ACHN (cell line): ENCODE data around the gene AFAP1L2.
A peak's percentile ranks its signal among the peaks of the same experiment; 100 is the strongest.
"Not testable (repeated sequence)": the region's sequence is repeated elsewhere in the genome, so short reads cannot be mapped to it uniquely, and the experiment has no call there.

ENCODE experiments used
- DNase-seq: peaks from one replicate; pipeline ENCODE4 v3.0.0-alpha.2; 2015
- in situ Hi-C: cut with HindIII; loops from 2 replicates; pipeline ENCODE4 v1.10.0; 2017; ENCODE audit warnings: low sequenced_read_pairs, low pct_ligation_motif_present, low pct_unique_long_range_greater_than_20kb

Gene AFAP1L2

DNA sequence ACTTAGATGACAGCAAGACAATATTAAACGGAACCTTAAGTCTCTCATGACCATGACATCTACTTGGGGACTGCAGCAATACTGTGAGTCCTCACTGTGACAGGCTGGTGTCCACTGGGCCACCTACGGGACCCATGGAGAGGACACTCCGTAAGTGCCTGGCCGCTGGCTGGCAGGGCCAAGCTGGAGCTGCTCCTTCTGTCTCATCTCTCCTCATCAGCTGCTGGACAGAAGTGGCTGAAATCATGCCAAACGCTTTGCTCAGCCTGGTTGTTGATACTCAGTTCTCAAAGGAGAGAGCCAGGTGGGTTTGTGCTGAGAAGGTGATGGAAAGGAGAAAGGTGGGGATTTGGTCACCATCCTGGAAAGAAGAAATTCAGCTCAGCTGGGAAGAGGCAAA, 33.3 kb downstream of the AFAP1L2 start:
- DNase-seq, result no peak
- in situ Hi-C loops, result no loop called here

DNA sequence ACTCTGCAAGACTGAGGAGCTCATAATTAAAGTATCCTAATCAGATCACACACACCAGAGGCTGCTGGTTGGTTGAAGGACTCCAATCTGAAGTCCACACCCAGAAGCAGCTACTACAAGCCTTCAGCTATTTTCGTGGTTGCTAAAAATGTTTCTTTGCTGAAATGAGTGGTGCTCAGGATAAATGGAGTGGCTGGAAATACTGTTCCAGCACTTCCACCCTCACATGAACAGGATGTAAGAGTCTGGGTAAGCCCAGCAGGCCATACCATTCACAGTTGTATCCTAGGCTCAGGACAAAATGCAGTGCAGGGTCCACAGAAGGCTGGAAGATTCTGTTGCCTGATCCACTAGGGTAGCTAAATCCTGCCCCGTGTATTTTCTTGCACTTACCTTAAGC, 34.1 kb downstream of the AFAP1L2 start:
- no peak for DNase-seq
- in situ Hi-C loops, result no loop called here

DNA sequence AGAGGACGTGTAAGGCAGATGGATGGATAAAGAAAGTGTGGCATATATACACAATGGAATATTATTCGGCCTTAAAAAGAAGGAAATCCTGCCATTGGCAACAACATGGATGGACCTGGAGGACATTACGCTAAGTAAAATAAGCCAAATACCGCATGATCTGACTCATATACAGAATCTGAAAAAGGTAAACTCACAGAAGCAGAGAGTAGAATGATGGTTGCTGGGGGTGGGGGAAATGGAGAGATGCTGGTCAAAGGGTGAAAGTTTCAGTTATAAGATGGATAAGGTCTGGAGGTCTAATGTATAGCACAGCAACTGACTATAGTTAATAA, 36.3 kb downstream of the AFAP1L2 start:
- in situ Hi-C loops, result no loop called here
- no peak for DNase-seq

DNA sequence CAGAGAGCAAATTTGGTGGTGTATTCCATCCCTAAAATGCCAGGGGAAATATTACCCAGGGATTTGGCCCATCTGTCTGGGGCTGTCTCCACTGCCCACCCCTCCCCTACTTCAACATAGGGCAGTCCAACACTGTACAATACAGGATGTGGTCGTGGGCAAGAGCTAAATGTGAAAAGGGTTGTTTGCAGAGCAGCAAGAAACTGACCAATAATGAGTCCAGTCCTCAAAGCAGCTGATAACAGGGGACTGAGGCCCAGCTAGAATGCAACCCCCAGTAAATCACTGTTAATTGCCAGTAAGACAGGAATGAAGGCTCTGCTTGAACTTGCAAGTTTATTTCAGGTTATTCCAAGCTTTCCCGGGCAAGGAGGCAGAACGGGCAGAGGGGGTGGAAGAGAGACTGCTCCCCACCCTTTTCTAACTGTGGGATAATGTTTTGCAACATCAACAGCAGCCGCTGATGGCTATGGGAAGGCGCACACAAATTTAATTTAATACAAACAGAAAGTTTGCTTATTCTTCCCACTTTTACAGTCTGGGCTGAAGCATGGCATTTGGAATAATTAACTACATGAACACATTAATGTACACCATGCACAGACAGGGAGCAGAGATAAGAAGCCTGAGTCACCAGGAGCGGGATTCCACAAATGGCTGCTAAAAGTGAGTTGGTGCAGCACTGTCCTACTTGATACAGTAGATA, 36.8 kb downstream of the AFAP1L2 start:
- peak; percentile 88 for DNase-seq
- in situ Hi-C loops, result no loop called here

DNA sequence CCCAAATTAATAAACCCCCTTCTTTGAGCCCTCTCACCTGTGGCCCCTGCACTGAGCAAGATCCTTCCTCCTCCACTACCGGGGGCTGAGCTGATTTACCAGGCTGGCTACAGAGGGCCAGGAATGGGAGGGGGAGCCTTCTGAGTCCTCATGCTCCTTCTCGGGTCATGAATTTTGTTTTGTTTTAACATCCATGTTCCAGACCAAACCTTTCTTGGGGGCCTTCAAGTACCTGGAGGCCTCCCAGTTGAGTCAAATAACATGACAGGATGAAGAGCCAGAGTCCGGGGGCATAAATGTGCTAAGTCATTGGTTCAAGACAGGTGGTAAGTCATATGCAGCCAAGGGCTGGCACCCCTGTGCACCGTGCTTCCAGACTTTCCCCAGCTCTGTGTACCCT, 39.6 kb downstream of the AFAP1L2 start:
- no peak for DNase-seq
- in situ Hi-C loops, result no loop called here

DNA sequence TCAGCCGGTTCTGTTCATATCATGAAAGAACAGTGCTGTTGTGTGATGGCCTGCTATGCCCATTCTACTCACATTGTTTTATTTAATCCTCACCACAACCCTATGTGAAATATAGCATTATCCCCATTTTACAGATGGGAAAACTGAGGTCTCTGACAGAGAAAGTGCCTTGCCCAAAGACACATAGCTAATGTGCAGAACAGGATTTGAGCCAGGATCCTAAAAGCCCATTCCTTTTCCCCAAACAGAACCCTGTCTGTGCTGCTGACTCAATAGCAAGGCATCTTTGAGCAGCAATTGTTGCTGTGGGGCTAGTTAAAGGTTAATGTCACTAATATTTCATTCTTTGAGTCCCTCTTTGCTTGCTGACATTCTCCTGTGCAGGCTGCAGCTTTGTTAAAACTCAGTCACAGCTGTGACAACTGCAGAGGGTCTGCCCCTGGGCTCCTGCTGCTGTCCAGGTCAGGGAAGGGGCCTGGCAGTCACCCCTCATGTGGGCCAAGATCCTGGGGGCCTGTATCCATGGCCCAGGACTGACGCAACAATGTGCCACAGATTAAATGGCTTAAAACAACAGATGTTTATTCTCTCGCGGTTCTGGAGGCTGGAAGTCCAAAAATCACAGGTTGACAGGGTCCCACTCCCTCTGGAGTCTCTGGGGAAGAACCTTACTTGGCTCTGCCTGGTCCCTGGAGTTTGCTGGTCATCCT, 40.4 kb downstream of the AFAP1L2 start:
- in situ Hi-C loops, result no loop called here
- DNase-seq, result peak; percentile 77

DNA sequence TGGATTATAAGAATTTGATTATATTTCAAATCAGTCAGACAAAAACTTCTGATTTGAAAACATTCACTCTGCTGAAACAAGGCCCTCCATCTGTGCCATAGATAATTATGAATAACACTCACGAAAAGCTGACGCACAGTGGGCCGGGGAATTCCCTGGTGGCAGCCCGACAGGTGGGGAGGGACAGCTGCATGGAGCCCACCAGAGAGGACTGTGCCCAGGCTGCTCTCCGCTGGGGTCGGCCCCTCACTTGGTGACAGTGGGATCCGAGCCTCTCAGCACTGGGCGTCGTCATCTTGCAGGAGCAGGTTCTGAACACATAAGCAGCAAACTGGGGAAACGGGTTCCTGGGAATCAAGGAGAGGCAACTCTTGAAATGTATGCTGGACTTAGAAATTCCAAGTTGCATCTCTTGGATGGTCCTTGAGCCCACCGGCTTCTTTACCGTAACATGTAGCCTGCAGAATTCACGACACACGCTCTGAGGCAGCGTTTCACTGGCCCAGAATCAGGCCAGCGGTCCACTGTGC, 41.4 kb downstream of the AFAP1L2 start:
- in situ Hi-C loops, result no loop called here

DNA sequence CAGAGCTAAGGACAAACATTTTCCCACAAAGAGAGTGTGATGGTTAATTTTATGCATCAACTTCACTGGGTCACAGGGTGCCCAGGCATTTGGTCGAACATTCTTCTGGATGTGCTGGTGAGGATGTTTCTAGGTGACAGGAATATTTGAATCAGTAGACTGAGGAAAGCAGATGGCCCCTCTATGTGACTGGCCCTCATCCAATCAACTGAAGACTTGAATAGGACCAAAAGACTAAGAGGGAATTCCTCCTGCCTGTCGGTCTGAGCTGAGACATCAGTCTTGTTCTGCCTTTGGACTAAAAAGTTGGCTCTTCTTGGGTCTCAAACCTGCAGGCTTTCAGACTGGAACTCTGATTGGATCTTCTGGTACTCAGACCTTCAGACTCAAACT, 44.4 kb downstream of the AFAP1L2 start:
- in situ Hi-C loops, result no loop called here
- no peak for DNase-seq

More for the DNA sequence above, 41.4 kb downstream of the AFAP1L2 start:
- no peak for DNase-seq

DNA sequence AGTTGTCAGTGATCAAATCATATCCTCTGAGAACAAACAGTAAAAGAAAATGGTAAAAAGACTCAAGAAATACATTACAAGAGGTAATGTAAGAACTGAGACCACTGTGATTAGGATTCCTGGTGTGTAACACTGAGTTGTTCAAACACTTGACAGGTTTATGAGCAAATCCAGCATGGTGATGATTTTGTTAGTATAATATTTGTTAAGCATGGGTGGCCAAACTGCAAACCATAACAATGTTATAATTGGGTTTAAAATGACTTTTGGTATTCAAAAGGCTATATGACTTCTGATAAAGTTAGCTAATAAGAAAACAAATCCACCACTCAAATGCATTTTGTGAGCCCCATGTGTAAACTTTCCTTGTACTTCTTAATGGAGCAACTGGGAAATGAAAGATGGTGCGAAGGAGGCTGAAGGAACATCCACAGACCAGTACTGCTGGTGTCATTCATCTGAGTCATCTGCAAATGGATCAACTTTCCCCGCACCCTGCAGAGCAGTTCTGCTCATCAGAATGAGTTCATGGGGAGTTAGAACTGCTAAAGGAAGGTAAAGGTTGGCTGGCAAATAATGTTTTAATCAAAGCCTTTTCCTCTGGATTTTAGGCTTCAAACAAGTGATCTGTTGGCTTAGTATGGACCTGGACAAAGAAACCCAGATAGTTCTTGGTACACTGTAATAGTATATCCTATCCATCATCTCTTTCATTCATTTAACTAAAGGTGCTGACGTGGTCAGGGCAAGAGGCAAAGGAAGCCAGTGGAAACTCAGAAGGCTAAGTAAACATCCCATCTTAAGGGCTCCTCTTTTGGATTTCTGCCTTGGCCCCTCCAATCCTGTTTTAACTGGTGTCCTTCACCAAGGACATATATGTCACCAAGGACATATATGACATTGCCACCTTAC, 45.0 kb downstream of the AFAP1L2 start:
- in situ Hi-C loops, result no loop called here
- DNase-seq, result peak; percentile 35

DNA sequence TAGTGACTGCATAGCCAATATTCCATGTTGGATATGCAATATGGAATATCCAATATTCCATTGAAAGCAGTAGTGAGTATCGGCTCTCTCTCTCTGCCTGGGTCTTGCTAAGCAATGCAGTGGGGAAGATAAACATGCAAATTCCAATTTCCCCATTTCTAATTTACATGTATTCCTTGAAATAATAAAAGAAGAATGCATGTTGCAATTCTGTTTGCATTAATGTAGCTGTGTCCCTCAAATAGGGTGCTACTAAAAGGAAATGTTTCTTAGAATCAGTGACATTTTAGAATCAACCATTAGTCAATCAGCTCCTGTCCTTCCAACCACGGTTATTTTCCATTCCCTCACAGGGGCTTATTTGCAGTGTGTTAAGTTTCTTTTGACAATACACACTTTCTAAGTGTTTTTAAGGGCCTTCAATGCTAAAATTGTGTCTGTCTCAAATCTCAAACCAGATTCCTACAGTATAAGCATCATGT, 46.7 kb downstream of the AFAP1L2 start:
- in situ Hi-C loops, result no loop called here
- DNase-seq, result no peak

DNA sequence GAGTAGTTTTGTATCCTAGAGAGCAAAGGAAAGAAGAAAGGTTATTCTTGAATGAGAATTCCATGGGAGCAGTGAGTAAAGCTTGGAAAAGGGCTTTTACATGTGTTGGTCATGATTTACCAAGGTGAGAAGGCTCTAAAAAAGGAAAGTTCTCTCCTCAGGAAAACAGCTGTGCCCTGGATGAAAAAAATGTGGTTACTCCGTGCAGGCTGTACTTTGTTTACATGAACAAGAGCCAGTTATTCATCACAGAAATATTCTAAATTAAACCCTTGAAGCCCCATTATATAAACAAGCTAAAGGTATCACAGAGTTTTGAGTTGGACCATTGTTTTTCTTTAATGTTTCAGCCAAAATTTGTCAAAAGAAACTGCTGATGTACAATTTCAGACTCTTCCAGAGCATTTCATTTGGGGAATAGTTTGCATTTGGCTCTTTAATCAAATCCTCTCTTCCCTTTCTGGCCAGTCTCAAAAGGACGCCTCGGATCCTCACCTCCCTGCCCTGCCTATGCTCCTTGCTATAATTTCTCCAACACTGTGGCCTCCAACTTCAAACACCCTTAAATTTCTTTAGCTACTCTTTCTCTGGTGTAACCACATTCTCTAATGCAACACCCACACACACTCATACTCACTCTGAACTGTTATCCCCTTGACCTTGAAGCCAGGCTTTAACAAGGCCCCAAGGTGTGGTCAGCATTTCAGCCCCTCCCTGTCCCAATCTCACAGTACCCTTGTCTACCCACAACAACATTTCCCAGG, 47.4 kb downstream of the AFAP1L2 start:
- in situ Hi-C loops, result no loop called here
- no peak for DNase-seq

DNA sequence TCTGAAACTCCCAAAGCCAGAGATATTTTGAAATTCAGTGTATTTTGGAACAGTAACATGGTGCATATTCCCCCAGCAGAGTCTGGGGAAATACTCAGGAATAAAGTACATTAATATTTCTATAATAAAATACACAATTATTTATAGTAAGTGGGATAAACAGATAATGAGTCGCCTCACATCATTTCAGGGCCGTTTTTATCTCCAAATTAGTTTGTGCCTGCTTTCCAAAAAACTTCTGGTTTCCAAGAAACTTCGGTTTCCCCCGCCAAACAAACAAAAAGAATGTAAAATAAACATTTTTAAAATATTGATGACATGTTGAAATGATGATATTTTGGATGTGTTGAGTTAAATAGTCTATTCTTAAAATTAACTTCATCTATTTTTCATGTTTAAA, 48.2 kb downstream of the AFAP1L2 start:
- in situ Hi-C loops, result no loop called here
- DNase-seq, result no peak

DNA sequence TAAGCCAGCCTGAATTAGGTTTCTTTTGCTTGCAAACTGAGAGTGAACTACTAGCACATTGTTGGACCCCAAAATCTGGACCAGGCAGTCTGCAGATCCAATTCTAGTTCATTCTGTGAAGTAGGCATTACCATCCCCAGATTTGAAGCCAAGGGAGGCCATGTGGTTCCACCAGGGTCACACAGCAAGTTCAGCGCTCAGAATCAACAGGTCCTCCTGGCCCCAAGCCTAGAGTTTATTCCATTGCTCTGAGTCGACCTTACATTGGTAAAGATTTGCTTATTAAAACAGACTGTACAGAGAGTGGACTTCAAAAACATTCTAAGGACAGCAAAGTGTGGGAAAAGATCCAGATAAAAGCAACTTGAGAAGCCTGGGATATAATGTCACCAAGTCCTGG, 50.9 kb downstream of the AFAP1L2 start:
- DNase-seq, result no peak
- in situ Hi-C loops, result no loop called here

DNA sequence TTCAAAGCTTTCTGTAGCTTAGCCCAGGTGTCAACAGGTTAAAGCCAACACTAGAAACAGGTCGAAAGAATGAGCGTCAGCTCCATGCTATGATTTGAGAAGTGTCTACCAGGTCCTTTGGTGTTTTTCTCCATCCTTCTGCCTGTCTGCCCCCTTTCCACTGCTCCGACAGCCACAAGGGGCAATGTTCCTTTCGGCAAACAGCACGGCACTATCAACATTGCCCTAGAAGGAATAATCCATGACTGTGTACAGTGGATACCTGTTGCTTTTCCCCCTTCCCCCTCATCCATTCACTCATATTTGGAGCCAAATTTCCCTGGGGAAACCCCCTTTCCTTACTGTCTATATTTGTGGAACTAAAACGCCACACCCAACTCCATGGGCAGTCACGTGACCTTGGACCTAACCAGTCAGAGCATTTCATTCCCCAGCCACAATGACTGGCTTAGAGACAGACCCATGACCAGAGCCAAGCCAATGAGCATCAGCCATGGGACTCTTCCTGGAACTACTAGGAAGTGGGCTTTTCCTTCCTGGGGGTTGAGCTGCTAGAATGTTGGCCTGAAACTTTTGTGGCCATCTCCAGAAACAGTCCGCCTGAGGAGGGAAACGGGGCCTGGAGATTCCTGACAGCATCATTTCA, 51.5 kb downstream of the AFAP1L2 start:
- in situ Hi-C loops, result no loop called here

DNA sequence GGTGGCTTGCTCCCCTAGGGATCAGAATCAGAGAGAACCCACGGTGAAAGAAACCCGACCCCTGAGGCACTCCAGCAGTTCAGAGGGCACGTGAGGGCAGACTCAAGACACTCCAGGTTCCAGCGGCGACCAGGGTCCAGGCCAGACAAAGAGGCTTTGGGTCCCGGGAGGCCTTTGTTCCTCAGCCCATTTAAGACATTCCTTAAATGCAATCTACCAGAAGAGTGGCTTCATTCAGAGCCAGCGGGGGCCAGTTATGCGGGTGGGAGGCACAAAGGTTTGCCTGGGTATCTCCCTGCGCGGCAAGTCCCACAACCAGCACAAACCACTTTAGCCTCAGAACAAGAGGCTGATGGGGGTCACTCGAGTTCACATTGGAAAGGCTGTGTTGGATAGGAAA, 53.6 kb downstream of the AFAP1L2 start:
- in situ Hi-C loops, result no loop called here
- no peak for DNase-seq

More for the DNA sequence above, 51.5 kb downstream of the AFAP1L2 start:
- no peak for DNase-seq

DNA sequence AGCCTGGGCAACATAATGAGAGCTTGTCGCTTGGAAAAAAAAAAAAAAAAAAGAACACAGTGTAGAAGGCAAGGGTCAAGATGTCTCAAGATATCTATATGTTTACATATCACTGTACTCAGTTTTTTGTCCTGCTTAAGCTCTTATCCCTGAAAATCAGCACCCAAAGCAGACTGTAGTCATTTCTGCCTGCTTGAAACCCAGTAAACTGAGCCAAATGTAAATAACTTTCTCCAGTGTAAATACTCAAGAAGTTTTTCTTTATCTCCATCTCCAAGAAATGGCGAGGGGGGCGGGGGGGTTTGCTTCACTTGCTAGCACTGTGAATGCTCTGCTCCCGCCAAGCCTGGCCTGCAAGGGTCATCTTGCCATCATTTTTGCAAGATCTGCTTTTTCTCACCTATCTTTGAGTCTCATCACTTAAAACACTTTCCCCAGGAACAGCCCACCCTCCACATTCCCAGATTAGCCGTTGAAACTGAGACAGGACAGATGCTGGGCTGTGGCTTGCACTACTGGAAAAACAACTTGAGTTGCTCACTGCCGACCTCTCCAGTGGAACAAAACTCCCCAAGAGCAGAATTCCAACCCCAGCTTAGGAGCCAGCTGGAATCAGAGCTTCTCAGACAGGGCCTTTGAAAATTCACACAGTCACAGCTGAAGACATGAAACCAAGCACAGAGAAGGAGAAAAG, 54.6 kb downstream of the AFAP1L2 start:
- in situ Hi-C loops, result no loop called here
- no peak for DNase-seq

DNA sequence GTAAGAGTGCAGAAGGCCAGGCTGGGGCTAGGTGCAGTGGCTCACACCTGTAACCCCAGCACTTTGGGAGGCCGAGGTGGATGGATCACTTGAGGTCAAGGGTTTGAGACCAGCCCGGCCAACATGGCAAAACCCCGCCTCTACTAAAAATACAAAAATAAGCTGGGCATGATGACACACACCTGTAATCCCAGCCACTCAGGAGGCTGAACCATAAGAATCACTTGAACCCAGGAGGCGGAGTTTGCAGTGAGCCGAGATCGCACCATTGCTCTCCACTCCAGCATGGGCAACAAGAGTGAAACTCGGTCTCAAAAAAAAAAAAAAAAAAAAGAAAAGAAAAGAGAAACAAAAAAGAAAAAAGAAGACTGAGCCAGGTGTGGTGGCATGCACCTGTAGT, 55.2 kb downstream of the AFAP1L2 start:
- in situ Hi-C loops, DNase-seq: not testable (repeated sequence)
